Activated T-cell treated with anti-CD3 and anti-CD28 coated beads for 48 hours (primary cell): ENCODE results near the gene YIPF2.
"Not testable (repeated sequence)": the region's sequence is repeated elsewhere in the genome, so short reads cannot be mapped to it uniquely, and the experiment has no call there.

Experiments used
- DNase-seq: peaks from one replicate; pipeline ENCODE4 v3.0.0-alpha.2; 2020; ENCODE audit warnings: low read depth

Gene YIPF2

DNA sequence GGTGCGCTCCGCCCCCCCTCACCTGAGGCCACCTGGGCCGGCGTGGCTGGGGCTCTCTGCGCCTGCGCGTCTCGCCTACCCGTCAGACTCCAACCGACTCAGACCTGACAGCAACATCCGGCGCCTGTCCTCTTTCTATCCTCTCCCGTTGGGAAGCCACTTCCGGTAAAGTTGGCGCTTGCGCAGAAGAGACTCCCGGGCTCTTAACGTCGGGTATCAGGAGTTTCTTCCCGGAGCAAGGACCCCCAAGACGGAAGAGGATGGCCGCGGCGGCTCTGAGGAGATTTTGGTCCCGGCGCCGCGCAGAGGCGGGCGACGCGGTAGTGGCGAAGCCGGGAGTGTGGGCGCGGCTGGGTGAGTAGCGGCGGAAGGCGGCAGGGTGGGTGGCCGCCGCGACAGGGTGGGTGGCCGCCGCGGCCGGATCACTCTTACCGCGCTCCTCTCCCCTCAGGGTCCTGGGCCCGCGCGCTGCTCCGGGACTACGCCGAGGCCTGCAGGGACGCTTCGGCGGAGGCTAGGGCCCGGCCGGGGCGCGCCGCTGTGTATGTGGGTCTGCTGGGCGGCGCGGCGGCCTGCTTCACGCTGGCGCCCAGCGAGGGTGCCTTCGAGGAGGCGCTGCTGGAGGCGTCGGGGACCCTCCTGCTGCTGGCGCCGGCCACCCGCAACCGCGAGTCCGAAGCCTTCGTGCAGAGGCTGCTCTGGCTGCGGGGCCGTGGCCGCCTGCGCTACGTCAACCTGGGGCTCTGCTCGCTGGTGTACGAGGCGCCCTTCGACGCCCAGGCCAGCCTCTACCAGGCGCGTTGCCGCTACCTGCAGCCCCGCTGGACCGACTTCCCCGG, at the start of gene YIPF2, which contains the start of gene TIMM29:
TSS of gene YIPF2 (minus strand) at position 77 of the 839 bp plus-strand sequence. CDS start 229 bp downstream, outside the sequence.
TSS of gene TIMM29 (plus strand) at position 249 of the 839 bp plus-strand sequence. CDS start at position 261, 12 bp downstream.
- DNase-seq, result peak; percentile 93

DNA sequence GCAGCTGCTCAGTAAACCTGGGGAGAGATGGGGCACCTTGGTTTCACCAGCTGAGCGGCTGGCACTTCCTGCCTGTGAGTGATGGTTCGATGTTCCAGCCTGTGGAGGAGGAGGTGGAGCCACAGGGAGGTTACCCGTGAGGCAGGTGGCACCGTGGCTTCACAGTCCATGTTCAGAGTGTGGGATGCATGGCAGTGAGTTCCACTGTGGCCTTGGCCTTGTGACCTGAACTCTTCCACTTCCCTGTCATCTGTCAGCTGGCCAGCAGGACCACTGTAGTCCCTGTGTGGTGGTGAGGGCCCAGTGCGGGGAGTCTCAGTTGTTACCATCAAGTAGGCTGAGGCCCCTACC, 49.3 kb upstream of the YIPF2 start:
- no peak for DNase-seq

DNA sequence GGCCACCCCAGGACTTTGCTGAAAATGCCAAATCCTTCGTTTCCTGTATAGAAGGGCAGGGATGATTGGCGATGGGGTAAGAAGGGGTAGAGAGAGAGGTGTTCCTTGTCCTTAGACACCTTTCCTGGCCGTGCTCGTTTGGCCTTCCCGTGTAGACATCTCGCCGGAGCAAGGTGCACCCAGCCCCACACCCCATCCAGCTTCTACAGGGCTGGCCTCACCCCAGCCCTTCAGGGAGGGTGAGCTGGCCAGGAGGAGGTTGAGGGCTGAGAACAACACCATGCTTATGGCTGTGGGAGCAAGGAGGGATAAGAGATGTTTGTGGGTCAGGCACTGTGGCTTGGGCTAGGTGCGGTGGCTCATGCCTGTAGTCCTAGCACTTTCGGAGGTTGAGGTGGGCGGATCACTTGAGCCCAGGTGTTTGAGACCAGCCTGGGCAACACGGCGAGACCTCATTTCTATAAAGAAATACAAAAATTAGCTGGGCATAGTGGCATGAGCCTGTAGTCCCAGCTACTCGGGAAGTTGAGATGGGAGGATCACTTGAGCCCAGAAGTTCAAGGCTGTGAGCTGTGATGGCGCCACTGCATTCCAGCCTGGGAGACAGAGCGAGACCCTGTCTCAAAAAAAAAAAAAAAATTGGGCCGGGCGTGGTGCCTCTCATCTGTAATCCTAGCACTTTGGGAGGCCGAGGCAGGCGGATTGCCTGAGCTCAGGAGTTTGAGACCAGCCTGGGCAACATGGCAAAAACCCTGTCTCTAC, 47.9 kb upstream of the YIPF2 start:
- no peak for DNase-seq

DNA sequence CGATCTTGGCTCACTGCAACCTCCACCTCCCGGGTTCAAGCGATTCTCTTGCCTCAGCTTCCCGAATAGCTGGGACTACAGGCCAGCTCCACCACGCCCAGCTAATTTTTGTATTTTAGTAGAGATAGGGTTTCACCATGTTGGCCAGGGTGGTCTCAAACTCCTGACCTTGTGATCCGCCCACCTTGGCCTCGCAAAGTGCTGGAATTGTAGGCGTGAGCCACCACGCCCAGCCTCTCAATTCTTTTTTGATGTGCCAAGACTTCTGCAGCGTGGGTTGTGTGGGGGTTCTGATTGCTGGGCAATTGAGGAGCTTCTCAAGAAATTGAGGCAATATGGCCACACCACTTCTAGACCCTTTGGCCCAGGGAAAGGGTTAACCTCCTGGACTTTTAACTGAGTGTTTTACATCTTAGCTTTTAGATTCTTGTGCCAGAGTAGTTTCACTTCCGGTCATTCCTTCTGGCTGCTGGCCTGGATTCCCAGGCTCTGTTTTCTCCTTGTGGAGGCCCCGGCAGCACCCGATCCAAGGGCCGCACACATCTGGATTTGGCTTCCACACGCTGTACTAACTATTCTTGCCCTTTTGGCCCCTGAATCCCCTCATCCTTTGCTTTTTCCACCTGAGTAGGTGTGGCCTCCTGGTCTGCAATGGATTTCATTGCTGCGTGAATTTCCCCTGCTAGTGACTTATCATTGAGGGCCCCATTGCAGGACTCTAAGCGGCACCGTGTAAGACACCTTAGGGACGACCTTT, 47.1 kb upstream of the YIPF2 start:
- DNase-seq, result no peak

DNA sequence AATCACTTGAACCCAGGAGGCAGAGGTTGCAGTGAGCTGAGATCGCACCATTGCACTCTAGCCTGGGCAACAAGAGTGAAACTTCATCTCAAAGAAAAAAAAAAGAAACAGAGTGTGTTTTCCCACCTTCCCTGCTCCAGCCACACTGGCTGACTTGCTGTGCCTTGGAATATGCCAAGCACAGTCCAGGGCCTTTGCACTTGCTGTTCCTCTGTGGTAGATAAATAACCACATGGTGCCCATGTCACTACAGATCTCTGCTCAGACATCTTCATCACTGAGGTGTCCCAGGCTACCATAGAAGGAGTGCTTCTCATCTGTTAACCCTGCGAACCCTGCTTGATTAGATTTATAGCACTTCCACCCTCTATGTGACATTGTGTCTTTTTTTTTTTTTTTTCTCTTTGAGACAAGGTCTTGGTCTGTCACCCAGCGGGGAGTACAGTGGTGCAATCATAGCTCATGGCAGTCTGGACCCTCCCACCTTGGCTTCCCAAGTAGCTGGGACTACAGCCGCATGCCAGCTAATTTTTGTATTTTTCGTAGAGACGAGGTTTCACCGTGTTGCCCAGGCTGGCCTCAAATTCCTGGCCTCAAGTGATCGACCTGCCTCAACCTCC, 42.8 kb upstream of the YIPF2 start:
- DNase-seq, result no peak

DNA sequence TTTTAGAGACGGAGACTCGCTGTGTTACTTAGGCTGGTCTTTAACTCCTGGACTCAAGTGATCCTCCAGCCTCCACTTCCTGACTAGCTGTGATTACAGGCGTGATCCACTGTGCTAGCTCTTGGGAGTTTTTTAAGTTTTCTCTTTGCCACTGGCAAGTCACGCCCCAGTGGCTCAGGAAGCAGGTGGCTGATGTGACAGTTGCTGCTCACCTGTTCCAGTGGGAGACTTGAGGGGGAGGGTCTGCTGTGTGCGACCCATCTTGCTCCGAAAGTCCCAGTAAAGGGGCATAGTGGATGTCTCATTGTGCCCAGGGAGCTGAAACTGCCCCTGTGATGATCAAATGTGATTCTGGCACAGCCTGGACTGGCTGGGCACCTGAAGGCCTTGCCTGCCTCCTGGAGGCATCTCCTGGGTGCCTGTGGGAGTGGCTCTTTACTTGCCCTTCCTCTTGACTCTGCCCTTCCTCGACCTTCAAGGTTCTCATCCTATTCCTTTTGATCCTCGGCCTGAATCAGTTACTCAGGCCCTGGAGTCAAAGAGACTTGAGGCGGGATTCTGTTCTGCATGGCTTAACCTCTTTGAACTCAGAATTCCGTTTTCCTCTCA, 40.2 kb upstream of the YIPF2 start:
- DNase-seq, result no peak

DNA sequence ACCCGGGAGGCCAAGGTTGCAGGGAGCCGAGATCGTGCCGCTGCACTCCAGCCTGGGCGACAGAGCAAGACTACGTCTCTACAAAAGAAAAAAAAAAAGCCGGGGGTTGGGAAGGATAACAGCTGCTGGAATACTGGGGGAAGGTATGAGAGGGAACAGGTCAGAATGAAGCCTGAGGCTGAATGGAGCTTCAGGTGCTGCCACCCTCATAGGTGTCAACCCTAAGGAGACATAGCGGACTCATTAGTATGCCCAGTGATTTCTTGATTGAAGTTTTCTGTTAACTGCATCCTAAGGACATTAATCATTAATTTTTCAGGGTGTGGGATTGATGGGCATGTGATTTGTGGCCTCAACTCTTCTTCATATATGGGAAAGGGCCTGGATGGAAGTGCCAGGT, 38.4 kb upstream of the YIPF2 start:
- DNase-seq, result no peak

DNA sequence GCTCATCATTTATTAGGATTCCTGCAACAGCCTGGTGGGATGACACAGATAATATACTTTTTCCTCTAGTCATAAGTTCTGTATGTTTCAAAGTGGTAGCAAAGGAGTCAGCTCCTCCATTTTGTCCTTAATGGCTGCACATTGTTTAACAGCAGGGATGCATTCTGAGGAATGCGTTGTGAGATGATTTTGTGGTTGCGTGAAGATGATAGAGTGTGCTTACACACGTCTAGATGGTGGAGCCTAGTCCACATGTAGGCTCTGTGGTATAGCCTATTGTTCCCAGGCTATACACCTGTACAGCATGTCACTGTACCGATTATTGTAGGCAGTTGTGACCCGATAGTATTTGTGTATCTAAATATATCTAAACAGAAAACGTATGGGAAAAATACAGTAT, 37.0 kb upstream of the YIPF2 start:
- DNase-seq, result no peak

DNA sequence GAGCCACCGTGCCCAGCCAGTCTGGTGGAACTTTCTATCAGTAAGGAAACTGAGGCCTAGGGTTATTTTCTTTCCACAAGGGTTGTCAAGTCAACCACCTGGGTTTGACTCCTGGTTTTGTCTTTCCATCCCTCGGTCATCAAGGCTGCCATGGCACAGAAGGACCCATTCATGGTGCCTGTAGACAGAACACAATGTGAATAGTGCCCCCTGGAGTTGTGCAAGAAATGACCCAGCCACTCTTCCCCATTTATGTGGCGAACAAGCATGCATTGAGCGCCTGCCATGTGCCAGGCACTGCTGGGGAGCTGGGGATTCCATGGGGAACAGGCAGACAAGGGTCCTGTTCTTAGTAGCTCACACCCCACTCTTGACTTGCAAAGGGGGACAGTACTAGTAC, 36.5 kb upstream of the YIPF2 start:
- DNase-seq, result no peak

DNA sequence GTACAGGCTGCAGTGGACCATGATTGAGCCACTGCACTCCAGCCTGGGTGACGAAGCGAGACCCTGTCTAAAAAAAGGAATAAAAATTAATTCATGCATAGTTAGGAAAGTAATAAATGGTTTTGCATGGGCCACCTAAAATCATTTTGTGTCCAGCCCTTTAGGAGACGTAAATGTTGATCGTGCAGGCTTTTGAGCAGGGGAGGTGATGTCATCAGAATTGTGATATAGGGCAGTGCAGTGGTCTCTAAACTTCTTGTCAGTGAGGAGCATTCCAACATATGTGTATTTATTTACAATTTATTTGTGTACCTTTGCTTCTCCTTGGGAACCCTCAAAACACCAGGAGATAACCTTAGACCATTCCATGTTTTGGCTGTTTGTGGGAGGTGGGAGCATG, 35.4 kb upstream of the YIPF2 start:
- DNase-seq, result no peak

DNA sequence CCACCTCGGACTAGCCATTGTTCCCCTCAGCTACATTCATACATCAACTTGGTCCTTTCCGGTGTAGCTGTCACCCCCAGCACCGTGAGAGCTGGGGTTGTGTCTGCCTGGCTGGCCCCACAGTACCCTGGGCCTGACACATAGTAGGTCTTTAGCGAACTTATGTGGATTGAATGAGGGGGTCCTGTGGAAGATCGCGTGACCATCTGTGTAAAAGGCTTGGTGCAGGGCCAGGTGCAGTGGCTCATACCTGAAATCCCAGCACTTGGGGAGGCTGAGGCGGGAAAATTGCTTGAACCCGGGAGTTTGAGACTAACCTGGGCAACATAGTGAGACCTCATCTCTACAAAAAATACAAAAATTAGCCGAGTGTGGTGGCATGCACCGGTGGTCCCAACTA, 34.4 kb upstream of the YIPF2 start:
- DNase-seq, result no peak

DNA sequence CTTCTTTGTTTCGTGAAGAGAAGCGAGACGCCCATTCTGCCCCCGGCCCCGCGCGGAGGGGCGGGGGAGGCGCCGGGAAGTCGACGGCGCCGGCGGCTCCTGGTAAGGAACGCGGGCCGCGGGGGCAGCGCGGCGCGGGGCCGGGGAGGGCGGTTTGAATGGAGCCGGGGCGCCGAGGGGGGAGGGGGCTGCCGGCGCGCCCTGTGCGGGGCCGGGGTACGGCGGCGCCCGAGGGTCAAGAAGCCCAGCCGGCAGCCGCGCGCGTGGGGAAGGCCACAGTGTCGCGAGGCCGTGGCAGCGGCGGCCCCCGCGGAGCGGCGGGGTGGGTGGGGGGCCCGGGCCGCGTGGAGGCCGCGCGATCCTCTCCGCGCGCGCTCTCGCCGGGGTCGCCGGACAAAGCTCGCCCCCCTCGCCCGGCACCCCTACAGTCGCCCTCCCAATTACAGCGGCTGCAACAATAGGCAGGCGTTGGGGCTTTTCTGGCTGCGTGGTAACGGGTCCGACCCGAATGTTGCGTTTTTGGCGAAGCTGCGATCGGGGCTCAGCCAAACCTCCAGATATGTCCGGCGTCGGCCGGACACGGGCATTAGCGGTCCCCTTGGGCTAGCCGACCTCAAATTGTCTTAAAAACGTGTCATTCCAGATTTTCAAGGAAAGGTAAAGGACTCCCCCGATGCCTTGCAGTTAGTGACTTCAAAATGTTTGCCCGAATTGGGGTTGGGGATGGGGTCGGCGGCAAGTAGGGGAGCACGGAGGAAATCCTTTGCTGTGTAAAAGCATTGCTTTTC, 32.8 kb upstream of the YIPF2 start:
- DNase-seq, result no peak

DNA sequence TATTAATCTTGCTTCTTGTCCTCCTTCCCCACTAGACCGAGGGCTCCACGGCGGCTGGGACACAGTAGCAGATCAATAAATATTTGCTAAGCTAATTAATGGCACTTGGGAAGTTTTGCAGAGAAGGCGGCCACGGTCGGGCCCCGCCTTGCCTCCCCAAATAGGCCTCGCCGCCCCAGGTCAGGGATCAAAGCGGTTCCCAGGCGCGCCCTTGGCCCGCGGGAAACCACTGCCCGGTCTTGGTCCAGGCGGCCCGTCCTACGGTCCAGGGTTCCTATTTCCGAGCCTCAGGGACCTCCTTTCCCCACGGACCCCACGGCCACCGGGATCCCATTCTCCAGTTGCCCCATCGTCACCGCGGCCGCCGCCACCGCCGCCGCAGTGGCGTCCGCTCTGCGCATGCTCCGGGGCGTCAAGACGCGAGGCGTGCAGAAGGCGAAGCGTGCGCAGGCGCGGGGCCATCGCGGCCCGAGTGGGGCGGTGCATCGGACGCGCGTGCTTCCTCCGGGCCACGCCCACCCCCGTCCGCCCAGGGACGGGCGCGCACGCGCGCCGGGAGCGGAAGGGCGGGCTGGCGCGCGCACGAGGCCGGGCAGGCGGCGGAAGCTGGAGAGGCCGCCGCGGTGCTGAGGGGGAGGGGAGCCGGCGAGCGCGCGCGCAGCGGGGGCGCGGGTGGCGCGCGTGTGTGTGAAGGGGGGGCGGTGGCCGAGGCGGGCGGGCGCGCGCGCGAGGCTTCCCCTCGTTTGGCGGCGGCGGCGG, 32.1 kb upstream of the YIPF2 start, which contains the start of gene SMARCA4:
TSS of gene SMARCA4 (plus strand) at position 717 of the 759 bp plus-strand sequence. CDS start 23,122 bp downstream, outside the sequence.
- peak; percentile 100 for DNase-seq

DNA sequence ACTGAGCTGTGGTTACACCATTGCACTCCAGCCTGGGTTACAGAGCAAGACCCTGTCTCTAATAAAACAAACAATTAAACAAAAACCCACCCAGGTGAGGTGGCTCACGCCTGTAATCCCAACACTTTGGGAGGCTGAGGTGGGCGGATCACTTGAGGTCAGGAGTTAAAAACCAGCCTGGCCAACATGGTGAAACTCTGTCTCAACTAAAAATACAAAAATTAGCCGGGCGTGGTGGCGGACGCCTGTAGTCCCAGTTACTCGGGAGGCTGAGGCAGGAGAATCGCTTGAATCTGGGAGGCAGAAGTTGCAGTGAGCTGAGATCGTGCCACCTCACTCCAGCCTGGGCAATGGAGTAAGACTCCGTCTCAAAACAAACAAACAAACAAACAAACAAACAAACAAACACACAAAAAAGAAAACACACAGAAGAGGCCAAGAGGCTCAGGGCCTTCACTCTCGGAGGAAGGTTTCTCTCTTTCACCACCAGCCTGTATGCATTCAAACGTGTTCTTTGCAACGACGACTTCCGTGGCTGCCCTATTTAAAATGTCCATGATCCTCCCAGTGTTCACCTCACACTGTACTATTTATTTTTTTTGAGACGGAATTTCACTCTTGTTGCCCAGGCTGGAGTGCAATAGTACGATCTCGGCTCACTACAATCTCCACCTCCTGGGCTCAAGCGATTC, 31.0 kb upstream of the YIPF2 start:
- DNase-seq, result not testable (repeated sequence)

DNA sequence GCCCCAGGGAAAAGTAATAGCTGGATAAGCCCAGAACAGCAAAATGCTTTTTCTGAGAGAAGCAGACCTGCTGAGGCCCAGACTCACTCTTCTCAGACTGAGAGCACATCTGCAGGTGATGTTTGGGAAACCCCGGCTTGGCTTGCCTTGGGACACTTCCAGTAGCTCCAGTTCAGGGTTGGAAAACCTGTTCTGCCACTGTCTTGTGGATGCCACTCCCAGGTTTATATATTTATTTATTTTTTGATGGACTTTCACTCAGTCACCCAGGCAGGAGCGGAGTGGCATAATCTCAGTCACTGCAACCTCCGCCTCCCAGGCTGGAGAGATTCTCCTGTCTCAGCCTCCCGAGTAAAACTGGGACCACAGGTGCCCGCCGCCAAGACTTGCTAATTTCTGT, 24.4 kb upstream of the YIPF2 start:
- DNase-seq, result no peak

DNA sequence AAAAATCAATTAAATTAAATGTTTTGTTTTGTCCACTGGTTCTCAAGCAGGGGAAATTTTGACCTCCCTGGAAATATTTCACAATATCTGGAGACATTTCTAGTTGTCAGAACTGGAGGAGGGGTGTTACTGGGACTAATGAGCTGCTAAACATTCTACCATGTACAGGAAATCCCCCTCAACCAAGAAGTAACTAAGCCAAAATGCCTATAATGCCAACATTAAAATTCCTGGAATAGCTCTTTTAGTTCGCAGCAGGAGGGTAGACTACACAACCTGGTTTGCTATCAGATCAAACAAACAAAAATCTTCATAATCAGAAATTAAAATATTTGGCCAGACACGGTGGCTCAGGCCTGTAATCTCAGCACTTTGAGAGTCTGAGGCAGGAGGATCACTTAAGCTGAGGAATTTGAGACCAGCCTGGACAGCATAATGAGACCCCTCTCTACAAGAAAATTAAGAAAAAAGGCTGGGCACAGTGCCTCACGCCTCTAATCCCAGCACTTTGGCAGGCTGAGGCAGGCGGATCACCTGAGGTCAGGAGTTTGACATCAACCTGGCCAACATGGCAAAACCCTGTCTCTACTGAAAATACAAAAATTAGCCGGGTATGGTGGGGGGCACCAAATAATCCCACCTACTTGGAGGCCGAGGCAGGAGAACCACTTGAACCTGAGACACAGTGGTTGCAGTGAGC, 18.7 kb upstream of the YIPF2 start:
- no peak for DNase-seq

DNA sequence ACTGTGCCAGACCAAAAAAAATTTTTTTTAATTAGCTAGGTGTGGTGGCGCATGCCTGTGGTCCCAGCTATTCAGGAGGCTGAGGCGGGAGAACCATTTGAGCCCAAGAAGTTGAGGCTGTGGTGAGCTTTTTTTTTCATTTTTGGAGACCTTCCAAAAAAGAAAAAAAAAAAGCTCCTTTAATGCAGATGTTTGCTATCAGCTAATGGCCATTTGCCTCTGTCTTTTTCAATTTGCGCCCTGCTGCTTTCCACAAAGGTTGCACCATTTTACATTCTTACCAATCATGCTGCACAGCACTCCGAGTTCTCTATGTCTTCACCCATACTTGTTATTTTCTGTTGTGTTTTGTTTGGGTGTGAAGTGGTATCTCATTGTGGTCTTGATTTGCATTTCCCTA, 16.8 kb upstream of the YIPF2 start:
- DNase-seq, result no peak

DNA sequence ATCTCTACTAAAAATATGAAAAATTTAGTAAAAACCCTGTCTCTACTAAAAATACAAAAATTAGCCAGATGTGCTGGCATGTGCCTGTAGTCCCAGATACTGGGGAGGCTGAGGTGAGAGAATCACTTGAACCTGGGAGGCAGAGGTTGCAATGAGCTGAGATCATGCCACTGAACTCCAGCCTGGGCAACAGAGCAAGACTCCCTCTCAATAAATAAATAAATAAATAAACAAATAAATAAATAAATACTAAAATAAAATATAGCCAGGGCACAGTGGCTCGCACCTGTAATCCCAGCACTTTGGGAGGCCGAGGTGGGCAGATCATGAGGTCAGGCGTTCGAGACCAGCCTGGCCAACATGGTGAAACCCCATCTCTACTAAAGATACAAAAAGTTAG, 15.0 kb upstream of the YIPF2 start:
- DNase-seq, result not testable (repeated sequence)

DNA sequence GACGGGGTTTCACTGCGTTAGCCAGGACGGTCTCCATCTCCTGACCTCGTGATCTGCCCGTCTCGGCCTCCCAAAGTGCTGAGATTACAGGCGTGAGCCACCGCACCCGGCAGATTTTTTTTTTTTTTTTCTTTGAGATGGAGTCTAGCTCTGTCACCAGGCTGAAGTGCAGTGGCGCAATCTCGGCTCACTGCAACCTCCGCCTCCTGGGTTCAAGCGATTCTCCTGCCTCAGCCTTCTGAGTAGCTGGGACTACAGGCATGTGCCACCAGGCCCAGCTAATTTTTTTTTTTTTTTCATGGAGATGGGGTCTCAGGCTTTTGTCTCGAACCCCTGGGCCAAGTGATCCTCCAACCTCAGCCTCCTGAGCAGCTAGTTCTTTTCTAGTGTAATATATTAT, 13.2 kb upstream of the YIPF2 start:
- DNase-seq, result not testable (repeated sequence)
